ENCODE data around the gene USF2.

DNA sequence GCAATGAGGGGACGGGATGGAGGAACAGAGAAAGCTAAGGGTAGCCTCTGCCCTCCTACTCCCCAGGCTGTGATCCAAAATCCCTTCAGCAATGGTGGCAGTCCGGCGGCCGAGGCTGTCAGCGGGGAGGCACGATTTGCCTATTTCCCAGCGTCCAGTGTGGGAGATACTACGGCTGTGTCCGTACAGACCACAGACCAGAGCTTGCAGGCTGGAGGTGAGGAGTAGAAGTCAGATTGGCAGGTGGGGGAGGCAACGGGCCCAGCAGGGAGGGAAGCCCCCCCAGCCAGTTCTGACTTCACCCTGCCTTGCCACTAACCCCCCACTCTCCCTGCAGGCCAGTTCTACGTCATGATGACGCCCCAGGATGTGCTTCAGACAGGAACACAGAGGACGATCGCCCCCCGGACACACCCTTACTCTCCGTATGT lies 1.6 kb downstream of the USF2 start:
- TF ChIP-seq POLR2AphosphoS5 (IDR thresholded peaks at IDR 0.05), result no peak
- TF ChIP-seq, protein P1, sequence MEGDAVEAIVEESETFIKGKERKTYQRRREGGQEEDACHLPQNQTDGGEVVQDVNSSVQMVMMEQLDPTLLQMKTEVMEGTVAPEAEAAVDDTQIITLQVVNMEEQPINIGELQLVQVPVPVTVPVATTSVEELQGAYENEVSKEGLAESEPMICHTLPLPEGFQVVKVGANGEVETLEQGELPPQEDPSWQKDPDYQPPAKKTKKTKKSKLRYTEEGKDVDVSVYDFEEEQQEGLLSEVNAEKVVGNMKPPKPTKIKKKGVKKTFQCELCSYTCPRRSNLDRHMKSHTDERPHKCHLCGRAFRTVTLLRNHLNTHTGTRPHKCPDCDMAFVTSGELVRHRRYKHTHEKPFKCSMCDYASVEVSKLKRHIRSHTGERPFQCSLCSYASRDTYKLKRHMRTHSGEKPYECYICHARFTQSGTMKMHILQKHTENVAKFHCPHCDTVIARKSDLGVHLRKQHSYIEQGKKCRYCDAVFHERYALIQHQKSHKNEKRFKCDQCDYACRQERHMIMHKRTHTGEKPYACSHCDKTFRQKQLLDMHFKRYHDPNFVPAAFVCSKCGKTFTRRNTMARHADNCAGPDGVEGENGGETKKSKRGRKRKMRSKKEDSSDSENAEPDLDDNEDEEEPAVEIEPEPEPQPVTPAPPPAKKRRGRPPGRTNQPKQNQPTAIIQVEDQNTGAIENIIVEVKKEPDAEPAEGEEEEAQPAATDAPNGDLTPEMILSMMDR (IDR thresholded peaks at IDR 0.05), result no peak
- no peak for TF ChIP-seq POLR2A (IDR thresholded peaks at IDR 0.05)

All from stomach (tissue), 4 donors.